Measurements from ENCODE around the gene HIF3A. TPM values are rescaled to one million over a fixed set of nuclear protein-coding genes. Genes with fewer than 3 reads are reported as not detected.

Gene HIF3A
- total and polyA plus RNA-seq, 5 donors from 2014 or later = not detected

GRCh38 chr19:46366620-46367292, 69.9 kb downstream of the HIF3A start:
- no peak overlapping the region for H3K27ac ChIP-seq (ENCODE audit: insufficient read depth, low read length, poor library complexity, severe bottlenecking)
- Mint-ChIP-seq H3K27me3 (no peaks in the 10 kb centered on the region), H3K27ac (peak overlapping the region in 1 of 3 donors; percentile 10), H3K4me3 (no peak overlapping the region), H3K36me3 (peaks cover 16% of the 10 kb centered on the region), H3K9me3 (no peaks in the 10 kb centered on the region), H3K4me1 (peaks cover 14 to 39% (median 26%) of the 10 kb centered on the region in 4 donors)
- H3K4me3 ChIP-seq (ENCODE audit: low read depth, low read length) = no peak overlapping the region
- H3K36me3 ChIP-seq (ENCODE audit: control insufficient read depth, insufficient read depth, low read length) = peaks cover 11% of the 10 kb centered on the region
- peaks cover 12% of the 10 kb centered on the region for H3K4me1 ChIP-seq (ENCODE audit: control insufficient read depth, insufficient read depth, low read length, poor library complexity, severe bottlenecking)
- H3K27me3 ChIP-seq (ENCODE audit: control insufficient read depth, insufficient read depth, low read length) = no peaks in the 10 kb centered on the region
- DNase-seq (no peak), ATAC-seq (ENCODE audit: low read depth in 2 of 2) (no peak)
- H3K9me3 ChIP-seq (ENCODE audit: control insufficient read depth in 2 of 2, low read length in 2 of 2) = no peaks in the 10 kb centered on the region

- Histone ChIP-seq H3K9me3 (ENCODE audit: control insufficient read depth in 2 of 2, low read length in 2 of 2) (no peaks in the 10 kb centered on the region), H3K4me1 (ENCODE audit: control insufficient read depth, insufficient read depth, low read length, poor library complexity, severe bottlenecking) (peaks cover 5% of the 10 kb centered on the region), H3K27ac (ENCODE audit: insufficient read depth, low read length, poor library complexity, severe bottlenecking) (no peak overlapping the region), H3K27me3 (ENCODE audit: control insufficient read depth, insufficient read depth, low read length) (no peaks in the 10 kb centered on the region), H3K4me3 (ENCODE audit: low read depth, low read length) (no peak overlapping the region), H3K36me3 (ENCODE audit: control insufficient read depth, insufficient read depth, low read length) (peaks cover 11% of the 10 kb centered on the region)
- H3K9me3 Mint-ChIP-seq = no peaks in the 10 kb centered on the region
- ATAC-seq (ENCODE audit: low read depth in 2 of 2) = no peak
- DNase-seq = no peak
- H3K36me3 Mint-ChIP-seq = peaks cover 16% of the 10 kb centered on the region
- no peak overlapping the region for H3K4me3 Mint-ChIP-seq
- no peak overlapping the region for H3K27ac Mint-ChIP-seq
- H3K27me3 Mint-ChIP-seq = no peaks in the 10 kb centered on the region
- H3K4me1 Mint-ChIP-seq = peaks cover 9 to 38% (median 21%) of the 10 kb centered on the region in 4 donors
Observed at GRCh38 chr19:46367426-46367825, 70.6 kb downstream of the HIF3A start.

DNA sequence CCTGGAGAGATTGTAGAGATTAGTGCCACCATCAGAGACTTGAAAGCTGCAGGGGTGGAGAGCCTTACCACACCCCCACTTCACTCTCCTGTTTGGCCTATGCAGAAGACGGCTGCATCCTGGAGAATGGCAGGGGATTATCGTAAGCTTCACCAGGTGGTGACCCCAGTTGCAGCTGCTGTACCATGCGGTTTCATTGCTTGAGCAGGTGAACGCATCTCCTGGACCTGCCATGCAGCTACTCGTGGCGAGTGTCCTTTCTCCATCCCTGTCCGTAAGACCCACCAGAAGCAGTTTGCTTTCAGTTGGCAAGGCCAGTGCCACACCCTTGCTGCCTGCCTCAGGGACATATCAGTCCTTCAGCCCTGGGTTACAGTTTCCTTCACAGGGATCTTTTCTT, 71.3 kb downstream of the HIF3A start:
- Mint-ChIP-seq H3K4me1 (peaks cover 9 to 39% (median 21%) of the 10 kb centered on the region in 4 donors), H3K36me3 (peaks cover 16% of the 10 kb centered on the region), H3K4me3 (no peak overlapping the region), H3K27me3 (no peaks in the 10 kb centered on the region), H3K27ac (no peak overlapping the region), H3K9me3 (no peaks in the 10 kb centered on the region)
- Histone ChIP-seq H3K27me3 (ENCODE audit: control insufficient read depth, insufficient read depth, low read length) (no peaks in the 10 kb centered on the region), H3K27ac (ENCODE audit: insufficient read depth, low read length, poor library complexity, severe bottlenecking) (no peak overlapping the region), H3K4me3 (ENCODE audit: low read depth, low read length) (no peak overlapping the region), H3K9me3 (ENCODE audit: control insufficient read depth in 2 of 2, low read length in 2 of 2) (no peaks in the 10 kb centered on the region), H3K36me3 (ENCODE audit: control insufficient read depth, insufficient read depth, low read length) (peaks cover 11% of the 10 kb centered on the region), H3K4me1 (ENCODE audit: control insufficient read depth, insufficient read depth, low read length, poor library complexity, severe bottlenecking) (peaks cover 4% of the 10 kb centered on the region)
- no peak for DNase-seq
- no peak for ATAC-seq (ENCODE audit: low read depth in 2 of 2)

DNA sequence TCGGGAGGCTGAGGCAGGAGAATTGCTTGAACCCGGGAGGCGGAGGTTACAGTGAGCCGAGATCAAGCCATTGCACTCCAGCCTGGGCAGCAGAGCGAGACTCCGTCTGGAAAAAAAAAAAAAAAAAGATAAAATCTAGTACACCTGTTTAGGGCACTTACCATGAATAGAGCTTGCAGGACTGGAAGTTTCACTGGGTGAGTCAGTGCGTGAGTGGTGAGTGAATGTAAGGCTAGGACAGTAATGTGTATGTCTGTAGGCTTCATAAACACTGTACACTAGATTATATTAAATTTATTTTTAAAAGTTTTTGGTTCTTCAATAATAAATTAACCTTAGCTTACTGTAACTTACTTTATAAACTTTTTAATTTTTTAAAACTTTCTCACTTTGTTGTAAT, 73.0 kb downstream of the HIF3A start:
- Mint-ChIP-seq H3K27ac (no peak overlapping the region), H3K4me1 (peaks cover 5 to 29% (median 14%) of the 10 kb centered on the region in 4 donors), H3K27me3 (no peaks in the 10 kb centered on the region), H3K36me3 (peaks cover 10% of the 10 kb centered on the region), H3K9me3 (no peaks in the 10 kb centered on the region), H3K4me3 (no peak overlapping the region)
- Histone ChIP-seq H3K27ac (ENCODE audit: insufficient read depth, low read length, poor library complexity, severe bottlenecking) (no peak overlapping the region), H3K4me1 (ENCODE audit: control insufficient read depth, insufficient read depth, low read length, poor library complexity, severe bottlenecking) (peaks cover 4% of the 10 kb centered on the region), H3K27me3 (ENCODE audit: control insufficient read depth, insufficient read depth, low read length) (no peaks in the 10 kb centered on the region), H3K9me3 (ENCODE audit: control insufficient read depth in 2 of 2, low read length in 2 of 2) (no peaks in the 10 kb centered on the region), H3K36me3 (ENCODE audit: control insufficient read depth, insufficient read depth, low read length) (peaks cover 11% of the 10 kb centered on the region), H3K4me3 (ENCODE audit: low read depth, low read length) (no peak overlapping the region)
- DNase-seq (no peak), ATAC-seq (ENCODE audit: low read depth in 2 of 2) (no peak)

DNA sequence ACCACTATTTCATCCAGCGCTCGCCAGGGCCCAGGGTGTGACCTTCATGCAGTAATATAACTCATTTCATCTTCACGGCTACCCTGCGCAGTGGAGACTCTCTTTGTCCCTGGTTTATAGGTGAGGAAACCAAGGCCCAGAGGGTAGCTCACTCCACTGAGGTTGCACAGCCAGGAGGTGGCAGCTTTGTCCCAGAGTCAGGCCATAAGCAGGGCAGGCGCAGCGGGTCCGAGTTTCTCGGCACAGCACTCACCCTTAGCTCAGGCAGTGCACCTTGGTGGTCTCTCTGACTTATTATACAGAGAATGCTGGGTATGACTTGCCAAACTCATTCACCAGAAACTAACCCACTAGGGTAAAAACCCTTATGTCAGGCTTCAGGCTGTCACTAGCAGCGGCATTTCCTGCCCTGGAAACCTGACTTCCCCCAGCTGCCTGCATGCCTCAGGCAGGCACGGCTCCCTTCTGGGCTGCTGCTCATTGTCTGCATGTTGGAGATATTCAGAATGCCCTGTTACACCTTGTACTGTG, 74.6 kb downstream of the HIF3A start:
- Histone ChIP-seq H3K27me3 (ENCODE audit: control insufficient read depth, insufficient read depth, low read length) (no peaks in the 10 kb centered on the region), H3K27ac (ENCODE audit: insufficient read depth, low read length, poor library complexity, severe bottlenecking) (no peak overlapping the region), H3K36me3 (ENCODE audit: control insufficient read depth, insufficient read depth, low read length) (peaks cover 17% of the 10 kb centered on the region), H3K9me3 (ENCODE audit: control insufficient read depth in 2 of 2, low read length in 2 of 2) (no peaks in the 10 kb centered on the region), H3K4me1 (ENCODE audit: control insufficient read depth, insufficient read depth, low read length, poor library complexity, severe bottlenecking) (peaks cover 4% of the 10 kb centered on the region), H3K4me3 (ENCODE audit: low read depth, low read length) (no peak overlapping the region)
- Mint-ChIP-seq H3K27ac (peak overlapping the region in 2 of 3 donors; percentile 56 to 71), H3K4me3 (no peak overlapping the region), H3K9me3 (no peaks in the 10 kb centered on the region), H3K36me3 (peaks cover 17% of the 10 kb centered on the region), H3K4me1 (peaks cover 5 to 26% (median 11%) of the 10 kb centered on the region in 4 donors), H3K27me3 (no peaks in the 10 kb centered on the region)
- ATAC-seq (ENCODE audit: low read depth in 2 of 2) = no peak
- DNase-seq = no peak

DNA sequence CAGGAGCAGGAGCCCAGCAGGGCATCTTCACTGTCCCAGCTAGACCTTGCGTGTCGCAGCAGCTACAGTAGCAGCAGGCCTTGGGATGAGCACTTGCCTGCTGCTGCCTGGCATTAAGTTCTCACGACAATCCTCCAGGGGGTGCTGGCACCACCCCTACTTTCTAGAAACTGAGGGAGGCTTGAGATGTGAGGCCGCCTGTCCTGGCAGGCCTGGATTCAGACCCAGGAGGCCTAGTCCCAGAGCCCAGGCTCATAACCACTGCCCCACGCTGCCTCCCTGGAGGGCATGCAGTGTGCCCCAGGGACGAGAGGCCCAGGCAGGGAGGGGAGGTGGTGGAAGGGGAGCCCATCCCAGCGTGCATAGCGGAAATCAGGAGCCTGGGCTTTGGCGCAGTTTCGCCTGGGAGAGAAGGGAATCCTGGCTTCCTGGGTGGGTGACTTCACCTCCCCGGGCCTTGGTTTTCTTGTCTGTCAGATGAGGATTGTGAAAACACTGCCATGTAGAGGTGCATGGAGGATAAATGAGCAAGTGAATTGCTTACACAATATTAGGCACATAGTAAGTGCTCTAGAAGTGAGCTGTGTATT, 76.2 kb downstream of the HIF3A start:
- peaks cover 4% of the 10 kb centered on the region for H3K4me1 ChIP-seq (ENCODE audit: control insufficient read depth, insufficient read depth, low read length, poor library complexity, severe bottlenecking)
- no peak overlapping the region for H3K27ac Mint-ChIP-seq
- H3K4me3 ChIP-seq (ENCODE audit: low read depth, low read length) = no peak overlapping the region
- H3K4me1 Mint-ChIP-seq = peaks cover 9 to 18% (median 10%) of the 10 kb centered on the region in 4 donors
- no peaks in the 10 kb centered on the region for H3K9me3 ChIP-seq (ENCODE audit: control insufficient read depth in 2 of 2, low read length in 2 of 2)
- peaks cover 24% of the 10 kb centered on the region for H3K36me3 Mint-ChIP-seq
- H3K4me3 Mint-ChIP-seq = no peak overlapping the region
- H3K36me3 ChIP-seq (ENCODE audit: control insufficient read depth, insufficient read depth, low read length) = peaks cover 26% of the 10 kb centered on the region
- H3K27me3 ChIP-seq (ENCODE audit: control insufficient read depth, insufficient read depth, low read length) = no peaks in the 10 kb centered on the region
- no peak for ATAC-seq (ENCODE audit: low read depth in 2 of 2)
- no peak overlapping the region for H3K27ac ChIP-seq (ENCODE audit: insufficient read depth, low read length, poor library complexity, severe bottlenecking)
- no peaks in the 10 kb centered on the region for H3K27me3 Mint-ChIP-seq
- no peak for DNase-seq
- H3K9me3 Mint-ChIP-seq = no peaks in the 10 kb centered on the region

- no peaks in the 10 kb centered on the region for H3K9me3 ChIP-seq (ENCODE audit: control insufficient read depth in 2 of 2, low read length in 2 of 2)
- peaks cover 4% of the 10 kb centered on the region for H3K4me1 ChIP-seq (ENCODE audit: control insufficient read depth, insufficient read depth, low read length, poor library complexity, severe bottlenecking)
- H3K4me3 Mint-ChIP-seq = no peak overlapping the region
- no peaks in the 10 kb centered on the region for H3K27me3 ChIP-seq (ENCODE audit: control insufficient read depth, insufficient read depth, low read length)
- H3K27me3 Mint-ChIP-seq = no peaks in the 10 kb centered on the region
- ATAC-seq (ENCODE audit: low read depth in 2 of 2) (no peak), DNase-seq (no peak)
- H3K36me3 Mint-ChIP-seq = peaks cover 29% of the 10 kb centered on the region
- H3K27ac ChIP-seq (ENCODE audit: insufficient read depth, low read length, poor library complexity, severe bottlenecking) = no peak overlapping the region
- peaks cover 7 to 16% (median 13%) of the 10 kb centered on the region in 4 donors for H3K4me1 Mint-ChIP-seq
- H3K9me3 Mint-ChIP-seq = no peaks in the 10 kb centered on the region
- no peak overlapping the region for H3K4me3 ChIP-seq (ENCODE audit: low read depth, low read length)
- H3K36me3 ChIP-seq (ENCODE audit: control insufficient read depth, insufficient read depth, low read length) = peaks cover 29% of the 10 kb centered on the region
- H3K27ac Mint-ChIP-seq = no peak overlapping the region
Observed at GRCh38 chr19:46373491-46374359, 76.9 kb downstream of the HIF3A start.

Measured in CD4-positive, CD25-positive, alpha-beta regulatory T cell (primary cell).